Effector memory CD4-positive, alpha-beta T cell (primary cell): Measurements from ENCODE around the gene INTS15.
A peak's percentile ranks its signal among the peaks of the same experiment; 100 is the strongest.
"Not testable (repeated sequence)": the region's sequence is repeated elsewhere in the genome, so short reads cannot be mapped to it uniquely, and the experiment has no call there.

ENCODE experiments used
- DNase-seq, 3 donors: peaks; one replicate each; pipeline ENCODE4 v3.0.0-alpha.2; 2020
- H3K27ac ChIP-seq: 2 replicates; pipeline ENCODE4 v1.7.0; 2013; ENCODE audit warnings: mild to moderate bottlenecking, low read length, moderate library complexity; ENCODE audit not compliant: insufficient read depth, poor library complexity, severe bottlenecking
- H3K27me3 ChIP-seq: replicated peaks from 2 replicates; pipeline ENCODE4 v1.7.0; 2013; ENCODE audit warnings: mild to moderate bottlenecking, low read length; ENCODE audit not compliant: insufficient read depth, control insufficient read depth, poor library complexity, severe bottlenecking
- H3K36me3 ChIP-seq: 2 replicates; pipeline ENCODE4 v1.7.0; 2013; ENCODE audit warnings: mild to moderate bottlenecking, low read length, moderate library complexity; ENCODE audit not compliant: control insufficient read depth, insufficient read depth
- H3K4me1 ChIP-seq: 2 replicates; pipeline ENCODE4 v1.7.0; 2013; ENCODE audit warnings: low read length, mild to moderate bottlenecking; ENCODE audit not compliant: control insufficient read depth, insufficient read depth, poor library complexity, severe bottlenecking
- H3K4me3 ChIP-seq: 2 replicates; pipeline ENCODE4 v1.7.0; 2013; ENCODE audit warnings: low read length, low read depth, mild to moderate bottlenecking; ENCODE audit not compliant: insufficient read depth, poor library complexity, severe bottlenecking
- H3K9me3 ChIP-seq: 2 replicates; pipeline ENCODE4 v1.7.0; 2013; ENCODE audit warnings: mild to moderate bottlenecking, low read length, moderate library complexity; ENCODE audit not compliant: control insufficient read depth

Gene INTS15

GRCh38 chr7:6631605-6632004 is 41.8 kb downstream of the INTS15 start:
- no peak overlapping the region for H3K27ac ChIP-seq
- no peaks in the 10 kb centered on the region for H3K9me3 ChIP-seq
- H3K4me3 ChIP-seq: no peak overlapping the region
- H3K36me3 ChIP-seq: no peaks in the 10 kb centered on the region
- DNase-seq: no peak
- no peaks in the 10 kb centered on the region for H3K27me3 ChIP-seq
- H3K4me1 ChIP-seq: peaks cover under 1% of the 10 kb centered on the region

GRCh38 chr7:6634021-6634420 is 44.2 kb downstream of the INTS15 start:
- Histone ChIP-seq H3K4me3 (no peak overlapping the region), H3K4me1 (peaks cover 12% of the 10 kb centered on the region), H3K27ac (no peak overlapping the region), H3K36me3 (no peaks in the 10 kb centered on the region), H3K9me3 (no peaks in the 10 kb centered on the region), H3K27me3 (no peaks in the 10 kb centered on the region)
- no peak for DNase-seq

- H3K27ac ChIP-seq, H3K36me3 ChIP-seq, H3K9me3 ChIP-seq, DNase-seq, H3K4me3 ChIP-seq, H3K27me3 ChIP-seq: not testable (repeated sequence)
- peaks cover 12% of the 10 kb centered on the region for H3K4me1 ChIP-seq
Observed at GRCh38 chr7:6634971-6635370, 45.1 kb downstream of the INTS15 start.

GRCh38 chr7:6636741-6637543 is 47.1 kb downstream of the INTS15 start, which contains the start of gene ZNF316:
TSS of gene ZNF316 (plus strand) at chr7:6637318. CDS start at chr7:6642410, 5,092 bp downstream.
- no peaks in the 10 kb centered on the region for H3K27me3 ChIP-seq
- no peaks in the 10 kb centered on the region for H3K9me3 ChIP-seq
- H3K36me3 ChIP-seq: peaks cover 10% of the 10 kb centered on the region
- DNase-seq: peak; percentile 30 to 55 (median 43)
- H3K27ac ChIP-seq: peak within 1 kb of the TSS; percentile 60
- H3K4me1 ChIP-seq: peaks cover 12% of the 10 kb centered on the region
- peak within 1 kb of the TSS; percentile 69 for H3K4me3 ChIP-seq

- peaks cover 17% of the 10 kb centered on the region for H3K36me3 ChIP-seq
- peak; percentile 38 to 50 (median 47) for DNase-seq
- peak overlapping the region; percentile 60 for H3K27ac ChIP-seq
- peak overlapping the region; percentile 59 for H3K4me3 ChIP-seq
- H3K9me3 ChIP-seq: no peaks in the 10 kb centered on the region
- H3K27me3 ChIP-seq: no peaks in the 10 kb centered on the region
- peaks cover 12% of the 10 kb centered on the region for H3K4me1 ChIP-seq
Observed at GRCh38 chr7:6637544-6638229, 47.9 kb downstream of the INTS15 start.

DNA sequence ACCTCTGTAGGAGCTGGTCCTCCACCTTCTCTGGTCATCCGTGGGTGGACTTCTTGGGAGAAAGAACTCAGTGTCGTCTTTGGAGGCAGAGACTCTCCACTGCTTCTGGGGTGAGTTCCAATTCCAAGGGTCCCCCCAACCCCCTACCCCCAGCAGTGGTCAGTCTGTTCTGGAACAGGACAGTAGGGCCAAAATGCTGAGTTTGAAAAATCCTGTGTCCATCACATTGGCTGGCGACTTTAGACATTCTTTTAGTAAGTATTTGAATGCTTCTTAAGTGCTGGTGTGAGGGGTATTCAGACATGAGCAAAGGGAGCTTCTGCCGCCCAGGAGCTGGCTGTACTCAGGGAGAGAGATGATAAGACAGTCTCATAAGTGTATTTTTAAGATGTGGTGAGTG is 49.2 kb downstream of the INTS15 start:
- H3K4me3 ChIP-seq: no peak overlapping the region
- no peaks in the 10 kb centered on the region for H3K9me3 ChIP-seq
- no peak for DNase-seq
- peaks cover 12% of the 10 kb centered on the region for H3K4me1 ChIP-seq
- H3K27me3 ChIP-seq: no peaks in the 10 kb centered on the region
- H3K36me3 ChIP-seq: peaks cover 31% of the 10 kb centered on the region
- H3K27ac ChIP-seq: no peak overlapping the region

GRCh38 chr7:6639627-6640026 is 49.8 kb downstream of the INTS15 start:
- no peak overlapping the region for H3K4me3 ChIP-seq

DNA sequence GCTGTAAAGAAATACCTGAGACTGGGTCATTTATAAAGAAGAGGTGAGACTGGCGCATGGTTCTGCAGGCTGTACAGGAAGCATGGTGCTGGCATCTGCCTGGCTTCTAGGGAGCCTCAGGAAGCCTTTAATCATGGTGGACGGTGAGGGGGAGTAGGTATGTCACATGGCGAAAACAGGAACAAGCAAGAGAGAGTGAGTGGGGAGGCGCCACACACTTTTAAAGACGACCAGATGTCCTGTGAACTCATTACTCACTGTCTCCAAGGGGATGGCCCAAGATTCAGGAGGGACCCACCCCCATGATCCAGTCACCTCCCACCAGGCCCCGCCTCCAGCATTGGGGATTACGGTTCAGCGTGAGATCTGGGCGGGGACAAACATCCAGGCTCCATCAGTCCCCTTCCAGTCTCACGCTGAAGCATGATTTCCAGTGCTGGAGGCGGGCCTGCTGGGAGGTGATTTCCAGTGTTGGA is 50.5 kb downstream of the INTS15 start:
- Histone ChIP-seq H3K9me3 (no peaks in the 10 kb centered on the region), H3K27ac (no peak overlapping the region), H3K4me1 (peaks cover 12% of the 10 kb centered on the region), H3K27me3 (no peaks in the 10 kb centered on the region), H3K36me3 (peaks cover 43% of the 10 kb centered on the region), H3K4me3 (no peak overlapping the region)
- DNase-seq: no peak

More at GRCh38 chr7:6639627-6640026, 49.8 kb downstream of the INTS15 start:
- Histone ChIP-seq H3K27ac (no peak overlapping the region), H3K4me1 (peaks cover 12% of the 10 kb centered on the region), H3K27me3 (no peaks in the 10 kb centered on the region), H3K9me3 (no peaks in the 10 kb centered on the region), H3K36me3 (peaks cover 37% of the 10 kb centered on the region)
- DNase-seq: no peak

DNA sequence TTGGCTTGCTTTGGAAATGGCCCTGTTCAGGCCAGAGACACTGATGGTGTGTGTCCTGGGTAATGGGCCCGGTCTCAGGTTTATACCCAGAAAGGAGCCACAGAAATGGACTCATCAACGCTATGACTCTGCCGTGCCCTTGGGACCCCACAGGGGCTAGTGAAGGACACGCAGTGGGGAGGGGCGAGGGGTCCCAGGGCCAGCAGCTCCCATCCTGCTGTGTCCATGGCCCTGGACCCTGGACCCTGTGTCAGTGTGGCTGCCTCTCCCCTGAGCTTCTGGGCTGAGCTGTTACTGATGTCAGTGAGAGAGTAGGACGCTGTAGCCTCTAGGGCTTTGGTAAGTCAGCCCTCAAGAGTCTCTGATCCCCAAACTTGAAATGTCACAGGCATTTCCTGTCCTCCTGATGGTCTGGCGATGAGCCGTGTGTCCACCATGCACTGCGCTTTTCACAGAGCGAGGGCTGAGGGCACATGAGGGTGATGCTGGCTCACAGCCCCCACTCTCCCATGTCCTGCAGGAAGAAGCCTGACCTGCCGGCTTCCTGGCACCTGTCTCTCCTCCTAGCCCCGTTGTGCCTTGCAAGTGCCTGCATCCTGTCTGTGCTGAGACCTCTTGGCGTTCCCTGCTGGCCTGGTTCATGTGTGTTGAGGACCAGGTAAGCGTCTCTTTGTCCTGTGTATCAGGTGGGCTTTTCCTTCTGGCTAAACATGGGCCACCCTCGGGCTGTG is 51.6 kb downstream of the INTS15 start:
- H3K4me1 ChIP-seq: peaks cover 12% of the 10 kb centered on the region
- no peak overlapping the region for H3K27ac ChIP-seq
- no peaks in the 10 kb centered on the region for H3K9me3 ChIP-seq
- no peak overlapping the region for H3K4me3 ChIP-seq
- H3K36me3 ChIP-seq: peaks cover 47% of the 10 kb centered on the region
- no peak for DNase-seq
- H3K27me3 ChIP-seq: no peaks in the 10 kb centered on the region
